Right cardiac atrium (tissue), 5 donors: Measurements from ENCODE around the gene ARMC7. TPM values are rescaled to one million over a fixed set of nuclear protein-coding genes. Genes with fewer than 3 reads are reported as not detected.
"Not testable (repeated sequence)": the region's sequence is repeated elsewhere in the genome, so short reads cannot be mapped to it uniquely, and the experiment has no call there.

Experiments used
- ATAC-seq, 2 donors: fragments of 200-7000 bp; cut with Tn5 transposase; one replicate each; pipeline versions ENCODE4 v1.8.0 to v1.9.1; 2020; ENCODE audit warnings: moderate library complexity in 2 of 2, mild to moderate bottlenecking in 1 of 2
- DNase-seq, 3 donors: peaks; one replicate each; pipeline ENCODE4 v3.0.0-alpha.2; 2020
- H3K27ac ChIP-seq: one replicate; pipeline ENCODE4 v1.5.1; 2013; ENCODE audit warnings: mild to moderate bottlenecking, low read length, control low read depth, moderate library complexity
- H3K27me3 ChIP-seq: one replicate; pipeline ENCODE4 v1.6.1; 2013; ENCODE audit not compliant: control insufficient read depth, insufficient read depth
- H3K4me1 ChIP-seq: one replicate; pipeline ENCODE4 v1.6.1; 2013; ENCODE audit warnings: low read length; ENCODE audit not compliant: control insufficient read depth, insufficient read depth
- H3K4me3 ChIP-seq: one replicate; pipeline ENCODE4 v1.5.1; 2013; ENCODE audit warnings: low read length, control low read depth
- H3K9me3 ChIP-seq: one replicate; pipeline ENCODE4 v1.6.1; 2013; ENCODE audit warnings: low read length; ENCODE audit not compliant: control insufficient read depth
- WGBS: extraction: QIAGEN DNeasy Blood & Tissue Kit; methylation state at CpG from one replicate; pipeline ENCODE4 v1.1.7; 2013; 5-methylcytosine and 5-hydroxymethylcytosine counted together
- intact Hi-C, 4 donors: fragments of 100-400 bp; cut with DNase I; formaldehyde crosslinking; loops; one replicate each; pipeline versions ENCODE4 v1.11.0 to v1.14.0; 2022 to 2023
- polyA plus RNA-seq: library from polyadenylated mRNA; stranded (reverse); fragments of 200-250 nt; gene quantifications from one replicate; pipeline ENCODE4 v1.2.3, GENCODE V29; 2013
- total RNA-seq, 4 donors: library from RNA; stranded (reverse); fragmentation: NEBNext Ultra II Directional; extraction: Animal tissue kit (Norgen Biotek cat#: 25700); gene quantifications; one replicate each; pipeline ENCODE4 v1.2.1, GENCODE V29; 2021
- donor health status: healthy with polysubstance abuse.
- donor health status: DM: no; HTN: yes; CAD: no.
- donor health status: DM: no; HTN: no; CAD: no.
- donor health status: DM: no; HTN: yes; CAD: no; lungs with severe emphysema.
- donor health status: DM: yes; HTN: yes; CAD: no.

The ARMC7 gene
- total and polyA plus RNA-seq, 5 donors, result 7.7 to 10.9 (median 9.5) TPM

- peak; percentile 59 to 60 for ATAC-seq
- peak overlapping the region; percentile 86 for H3K4me3 ChIP-seq
- no peaks in the 10 kb centered on the region for H3K4me1 ChIP-seq
These were observed 21.0 kb downstream of the ARMC7 start for GRCh38 chr17:75130632-75131277.

DNA sequence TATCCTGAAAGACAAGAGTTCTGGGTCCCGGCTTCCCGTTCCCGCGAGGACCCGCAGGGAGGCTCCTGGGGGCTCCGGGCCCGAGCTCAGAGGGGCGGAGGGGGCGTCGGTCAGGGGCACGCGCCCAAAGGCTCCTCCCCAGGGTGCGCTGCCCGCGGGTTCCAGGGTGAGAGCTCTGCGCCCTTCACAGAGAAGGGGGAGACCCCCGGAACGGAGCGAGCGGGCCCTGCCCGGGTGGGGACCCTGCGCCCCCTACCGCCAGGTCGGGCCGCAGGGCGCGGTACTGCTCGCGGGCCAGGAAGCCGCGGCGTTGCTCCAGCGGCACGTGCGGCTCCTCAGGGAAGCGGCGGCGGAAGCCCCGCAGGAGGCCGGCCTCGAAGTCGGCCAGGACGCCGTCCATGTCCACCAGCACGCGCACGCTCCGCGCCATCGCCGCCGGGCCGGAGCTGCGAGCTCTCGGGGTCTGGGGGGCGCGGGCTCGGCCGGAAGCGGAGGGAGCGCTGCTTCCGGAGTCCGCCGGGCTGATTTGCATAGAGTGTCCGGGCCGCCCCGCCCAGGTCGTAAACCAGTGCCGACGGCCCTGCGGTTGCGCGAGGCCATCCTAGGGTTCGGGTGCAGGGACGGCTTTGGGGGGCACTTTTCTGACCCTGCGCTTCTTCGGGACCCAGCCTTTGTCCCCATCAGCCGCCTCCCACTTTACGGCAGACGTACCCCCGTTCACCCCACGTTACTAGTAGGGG lies 21.7 kb downstream of the ARMC7 start, which contains the start of gene NT5C:
Gene NT5C, minus strand, starts transcription at position 465 of the 740 bp plus-strand sequence. Its CDS starts 35 bp downstream, at position 430.
- Histone ChIP-seq H3K27me3 (no peaks in the 10 kb centered on the region), H3K27ac (peak within 1 kb of the TSS; percentile 65), H3K9me3 (no peaks in the 10 kb centered on the region), H3K4me1 (no peaks in the 10 kb centered on the region), H3K4me3 (peak within 1 kb of the TSS; percentile 86)
- WGBS, result under 1% methylated on average over 82 of the region's 82 CpGs
- ATAC-seq, result peak; percentile 89 to 94
- peak; percentile 87 to 95 (median 93) for DNase-seq
- intact Hi-C loops, result no loop called here

More at GRCh38 chr17:75130632-75131277, 21.0 kb downstream of the ARMC7 start:
- H3K27ac ChIP-seq, result peak overlapping the region; percentile 65
- H3K9me3 ChIP-seq, result no peaks in the 10 kb centered on the region
- no peaks in the 10 kb centered on the region for H3K27me3 ChIP-seq
- intact Hi-C loops, result no loop called here
- peak; percentile 44 to 79 (median 77) for DNase-seq
- 16% methylated on average over 29 of the region's 29 CpGs for WGBS

DNA sequence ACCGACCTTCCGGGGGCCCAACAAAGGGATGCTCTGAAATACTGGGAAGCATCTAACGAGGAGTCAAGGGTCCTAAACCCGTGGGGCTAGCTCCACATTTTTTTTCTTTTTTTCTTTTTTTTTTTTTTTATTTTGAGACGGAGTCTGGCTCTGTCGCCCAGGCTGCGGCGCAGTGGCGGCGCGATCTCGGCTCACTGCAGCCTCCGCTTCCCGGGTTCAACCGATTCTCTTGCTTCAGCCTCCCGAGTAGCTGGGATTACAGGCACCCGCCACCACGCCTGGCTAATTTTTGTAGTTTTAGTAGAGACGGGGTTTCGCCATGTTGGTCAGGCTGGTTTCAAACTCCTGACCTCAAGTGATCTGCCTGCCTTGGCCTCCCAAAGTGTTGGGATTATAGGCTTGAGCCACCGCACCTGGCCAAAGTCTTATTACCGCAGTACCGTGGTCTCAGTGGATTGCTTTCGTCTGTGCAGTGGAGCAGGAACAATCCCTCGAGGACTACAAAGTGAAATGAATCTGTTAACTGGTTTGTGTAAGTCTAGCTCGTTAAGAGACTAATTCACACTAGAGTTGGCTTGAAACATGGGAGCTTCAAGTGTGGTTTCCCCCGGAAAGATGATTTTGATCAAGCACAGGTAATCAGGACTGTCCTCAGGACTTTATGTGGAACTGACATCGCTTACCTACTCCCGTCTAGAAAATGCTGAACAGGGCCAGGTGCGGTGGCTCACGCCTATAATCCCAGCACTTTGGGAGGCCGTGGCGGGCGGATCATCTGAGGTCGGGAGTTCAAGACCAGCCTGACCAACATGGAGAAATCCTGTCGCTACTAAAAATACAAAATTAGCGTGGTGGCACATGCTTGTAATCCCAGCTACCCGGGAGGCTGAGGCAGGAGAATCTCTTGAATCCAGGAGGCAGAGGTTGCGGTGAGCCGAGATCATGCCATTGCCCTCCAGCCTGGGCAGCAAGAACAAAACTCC lies 22.5 kb downstream of the ARMC7 start:
- H3K4me1 ChIP-seq, DNase-seq, intact Hi-C loops, ATAC-seq, H3K9me3 ChIP-seq, H3K27me3 ChIP-seq: not testable (repeated sequence)
- peak overlapping the region; percentile 65 for H3K27ac ChIP-seq
- 82% methylated on average over 40 of the region's 40 CpGs for WGBS
- H3K4me3 ChIP-seq, result peak overlapping the region; percentile 86

DNA sequence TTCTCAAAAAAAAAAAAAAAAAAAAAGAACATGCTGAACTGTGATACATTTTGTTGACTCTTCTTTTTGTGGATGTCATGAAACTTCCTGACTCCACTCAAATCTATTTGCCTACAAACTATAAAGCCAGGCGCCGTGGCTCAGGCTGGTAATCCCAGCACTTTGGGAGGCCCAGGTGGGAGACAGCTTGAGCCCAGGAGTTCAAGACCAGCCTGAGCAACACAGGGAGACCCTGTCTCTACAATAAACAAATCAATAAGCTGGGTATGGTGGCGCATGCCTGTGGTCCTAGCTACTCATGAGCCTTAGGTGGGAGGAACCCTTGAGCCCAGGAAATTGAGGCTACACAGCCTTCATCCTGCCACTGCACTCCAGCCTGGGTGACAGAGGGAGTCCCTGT lies 23.2 kb downstream of the ARMC7 start:
- Histone ChIP-seq H3K4me1 (no peaks in the 10 kb centered on the region), H3K27ac (no peak overlapping the region), H3K9me3 (no peaks in the 10 kb centered on the region), H3K4me3 (no peak overlapping the region), H3K27me3 (no peaks in the 10 kb centered on the region)
- WGBS, result 98% methylated on average over 3 of the region's 3 CpGs
- intact Hi-C loops, result no loop called here
- ATAC-seq (no peak), DNase-seq (no peak)

DNA sequence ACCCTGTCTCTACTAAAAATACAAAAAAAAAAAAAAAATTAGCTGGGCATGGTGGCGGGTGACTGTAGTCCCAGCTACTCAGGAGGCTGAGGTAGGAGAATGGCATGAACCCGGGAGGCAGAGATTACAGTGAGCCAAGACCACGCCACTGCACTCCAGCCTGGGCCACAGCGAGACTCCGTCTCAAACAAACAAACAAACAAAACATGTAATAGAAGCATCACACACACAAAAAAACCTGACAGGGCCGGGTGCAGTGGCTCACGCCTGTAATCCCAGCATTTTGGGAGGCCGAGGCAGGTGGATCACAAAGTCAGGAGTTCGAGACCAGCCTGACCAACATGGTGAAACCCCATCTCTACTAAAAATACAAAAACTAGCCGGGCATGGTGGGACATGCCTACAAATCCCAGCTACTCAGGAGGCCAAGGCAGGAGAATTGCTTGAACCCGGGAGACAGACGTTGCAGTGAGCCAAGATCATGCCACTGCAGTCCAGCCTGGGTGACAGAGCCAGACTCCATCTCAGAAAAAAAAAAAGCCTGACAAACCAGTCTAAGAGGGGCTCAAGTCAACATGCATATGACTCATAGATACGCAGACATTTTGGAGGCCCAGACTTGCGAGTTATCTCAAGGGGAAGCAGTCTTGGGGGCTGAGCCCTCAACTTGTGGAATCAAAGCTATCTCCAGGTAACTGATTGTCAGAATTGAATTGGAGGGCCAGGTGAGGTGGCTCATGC lies 24.0 kb downstream of the ARMC7 start:
- DNase-seq, H3K9me3 ChIP-seq, H3K4me3 ChIP-seq, H3K4me1 ChIP-seq, intact Hi-C loops, H3K27me3 ChIP-seq, H3K27ac ChIP-seq, ATAC-seq: not testable (repeated sequence)
- 89% methylated on average over 14 of the region's 14 CpGs for WGBS

DNA sequence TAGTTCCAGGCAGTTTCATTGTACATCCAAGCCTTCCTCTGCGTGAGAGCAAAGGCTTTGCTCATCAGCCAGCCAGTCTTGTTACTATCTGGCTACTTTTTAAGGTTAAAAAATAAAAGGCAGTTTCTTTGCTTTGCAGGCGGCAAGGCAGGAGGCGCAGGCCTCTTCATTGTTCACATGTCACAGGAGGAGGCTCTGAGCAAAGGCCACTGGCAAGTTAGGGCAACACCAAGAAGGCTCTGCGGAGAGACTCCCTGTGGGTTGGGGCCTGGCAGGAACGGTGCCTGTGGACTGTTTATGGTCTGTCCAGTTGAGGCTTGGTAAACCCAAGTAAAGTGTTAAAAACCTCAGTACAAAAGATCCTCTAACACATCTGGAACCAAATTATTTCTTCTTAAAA lies 25.7 kb downstream of the ARMC7 start:
- no peak overlapping the region for H3K27ac ChIP-seq
- ATAC-seq (no peak), DNase-seq (no peak)
- WGBS, result 85% methylated on average over 5 of the region's 5 CpGs
- H3K4me1 ChIP-seq, result no peaks in the 10 kb centered on the region
- H3K4me3 ChIP-seq, result no peak overlapping the region
- H3K9me3 ChIP-seq, result no peaks in the 10 kb centered on the region
- intact Hi-C loops, result no loop called here
- no peaks in the 10 kb centered on the region for H3K27me3 ChIP-seq

DNA sequence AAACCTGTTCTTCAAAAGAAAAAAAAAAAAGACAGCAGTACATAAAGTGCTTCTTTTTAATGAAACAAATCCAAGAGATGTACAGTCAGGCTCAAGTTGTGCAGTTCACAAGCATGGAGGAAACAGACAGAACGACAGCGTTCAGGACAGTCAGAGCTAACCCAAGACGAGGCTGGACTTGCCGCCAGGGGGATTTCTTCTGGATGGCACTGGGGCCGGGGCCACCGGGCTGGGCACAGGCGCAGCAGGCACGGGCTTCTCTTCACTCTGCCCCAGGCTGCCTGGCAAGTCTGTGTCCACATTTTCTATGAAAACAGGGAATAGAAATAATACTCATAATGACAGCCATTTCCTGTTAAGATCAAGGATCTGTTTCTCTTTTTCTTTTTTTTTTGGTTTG lies 26.2 kb downstream of the ARMC7 start:
- intact Hi-C loops, result no loop called here
- Histone ChIP-seq H3K4me1 (no peaks in the 10 kb centered on the region), H3K27ac (no peak overlapping the region), H3K4me3 (no peak overlapping the region), H3K27me3 (no peaks in the 10 kb centered on the region), H3K9me3 (no peaks in the 10 kb centered on the region)
- ATAC-seq (no peak), DNase-seq (no peak)
- 87% methylated on average over 8 of the region's 8 CpGs for WGBS

DNA sequence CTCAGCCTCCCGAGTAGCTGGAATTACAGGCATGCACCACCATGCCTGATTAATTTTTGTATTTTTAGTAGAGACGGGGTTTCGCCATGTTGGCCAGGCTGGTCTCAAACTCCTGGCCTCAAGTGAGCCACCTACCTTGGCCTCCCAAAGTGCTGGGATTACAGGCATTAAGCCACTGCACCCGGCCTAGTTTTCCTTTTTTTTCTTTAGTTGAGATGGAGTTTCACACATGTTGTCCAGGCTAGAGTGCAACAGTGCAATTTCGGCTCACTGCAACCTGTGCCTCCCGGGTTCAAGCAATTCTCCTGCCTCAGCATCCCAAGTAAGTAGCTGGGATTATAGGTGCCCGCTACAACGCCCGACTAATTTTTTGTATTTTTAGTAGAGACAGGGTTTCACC lies 28.0 kb downstream of the ARMC7 start:
- H3K9me3 ChIP-seq, intact Hi-C loops, H3K4me1 ChIP-seq, H3K27me3 ChIP-seq, H3K27ac ChIP-seq, ATAC-seq, DNase-seq, H3K4me3 ChIP-seq: not testable (repeated sequence)
- 95% methylated on average over 9 of the region's 9 CpGs for WGBS

DNA sequence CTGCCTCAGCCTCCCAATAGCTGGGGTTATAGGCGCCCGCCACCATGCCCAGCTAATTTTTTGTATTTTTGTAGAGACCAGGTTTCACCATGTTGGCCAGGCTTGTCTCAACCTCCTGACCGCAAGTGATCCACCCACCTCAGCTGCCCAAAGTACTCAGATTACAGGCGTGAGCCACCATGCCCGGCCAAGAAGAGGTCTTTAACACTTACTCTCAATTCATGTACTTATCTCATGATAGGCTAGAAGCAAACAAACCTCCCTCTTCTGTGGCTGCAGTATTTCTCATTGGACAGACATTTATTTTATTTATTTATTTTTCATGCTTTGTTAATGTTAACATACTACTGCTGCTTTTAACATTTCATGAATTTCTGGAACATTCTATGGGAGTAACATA lies 28.8 kb downstream of the ARMC7 start:
- Histone ChIP-seq H3K4me1 (no peaks in the 10 kb centered on the region), H3K4me3 (no peak overlapping the region), H3K27me3 (no peaks in the 10 kb centered on the region), H3K27ac (no peak overlapping the region), H3K9me3 (no peaks in the 10 kb centered on the region)
- 95% methylated on average over 5 of the region's 5 CpGs for WGBS
- intact Hi-C loops, result no loop called here
- DNase-seq (no peak), ATAC-seq (no peak)

DNA sequence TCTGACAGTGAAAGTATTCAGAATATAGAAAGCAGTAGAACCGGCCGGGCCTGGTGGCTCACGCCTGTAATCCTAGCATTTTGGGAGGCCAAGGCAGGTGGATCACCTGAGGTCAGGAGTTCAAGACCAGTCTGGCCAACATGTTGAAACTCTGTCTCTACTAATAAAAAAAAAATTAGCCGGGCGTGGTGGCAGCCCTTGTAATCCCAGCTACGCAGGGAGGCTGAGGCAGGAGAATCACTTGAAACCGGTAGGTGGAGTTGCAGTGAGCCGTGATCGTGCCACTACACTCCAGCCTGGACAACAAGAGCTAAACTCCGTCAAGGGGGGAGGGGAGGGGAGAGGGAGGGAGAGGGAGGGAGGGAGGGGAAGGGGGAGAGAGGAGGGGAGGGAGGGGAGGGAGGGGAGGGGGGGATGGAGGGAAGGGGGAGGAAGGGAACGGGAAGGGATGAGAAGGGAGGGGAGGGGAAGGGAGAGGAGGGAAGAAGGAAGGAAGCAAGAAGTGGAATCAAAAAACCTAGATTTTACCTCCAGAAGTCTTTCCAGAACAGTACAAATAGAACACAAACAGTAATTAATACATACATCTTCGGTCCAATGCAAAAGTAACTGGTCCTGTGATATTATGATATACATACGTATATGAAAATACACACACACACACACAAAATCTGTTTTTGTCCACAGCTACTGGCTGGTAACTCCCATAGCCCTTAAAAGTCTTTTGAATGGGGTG lies 32.6 kb downstream of the ARMC7 start:
- H3K27me3 ChIP-seq, result no peaks in the 10 kb centered on the region
- no peaks in the 10 kb centered on the region for H3K9me3 ChIP-seq
- no peak overlapping the region for H3K27ac ChIP-seq
- DNase-seq (no peak), ATAC-seq (no peak)
- intact Hi-C loops, result no loop called here
- no peak overlapping the region for H3K4me3 ChIP-seq
- WGBS, result 89% methylated on average over 13 of the region's 13 CpGs
- no peaks in the 10 kb centered on the region for H3K4me1 ChIP-seq
